Occipital lobe (tissue), 2 donors: ENCODE data around the gene ATG5. TPM values are rescaled to one million over a fixed set of nuclear protein-coding genes. Genes with fewer than 3 reads are reported as not detected.
"Not testable (repeated sequence)": the region's sequence is repeated elsewhere in the genome, so short reads cannot be mapped to it uniquely, and the experiment has no call there.

Experiments used
- DNase-seq: peaks from one replicate; lab custom pipeline; 2025; lab: John Stamatoyannopoulos, UW
- total RNA-seq: library from RNA; depleted of rRNA; stranded (reverse); fragments of >200 nt; gene quantifications from one replicate; pipeline ENCODE4 v1.2.3, GENCODE V29; 2014

The ATG5 gene
- total RNA-seq, 1 donor from 2014 or later: 76.1 TPM

- no peak for DNase-seq
Observed at GRCh38 chr6:106257195-106257594, 68.4 kb downstream of the ATG5 start.

GRCh38 chr6:106256201-106256968 is 69.2 kb downstream of the ATG5 start:
- no peak for DNase-seq

GRCh38 chr6:106255306-106255705 is 70.3 kb downstream of the ATG5 start:
- DNase-seq: no peak

- no peak for DNase-seq
Observed at GRCh38 chr6:106254636-106255035, 70.9 kb downstream of the ATG5 start.

DNA sequence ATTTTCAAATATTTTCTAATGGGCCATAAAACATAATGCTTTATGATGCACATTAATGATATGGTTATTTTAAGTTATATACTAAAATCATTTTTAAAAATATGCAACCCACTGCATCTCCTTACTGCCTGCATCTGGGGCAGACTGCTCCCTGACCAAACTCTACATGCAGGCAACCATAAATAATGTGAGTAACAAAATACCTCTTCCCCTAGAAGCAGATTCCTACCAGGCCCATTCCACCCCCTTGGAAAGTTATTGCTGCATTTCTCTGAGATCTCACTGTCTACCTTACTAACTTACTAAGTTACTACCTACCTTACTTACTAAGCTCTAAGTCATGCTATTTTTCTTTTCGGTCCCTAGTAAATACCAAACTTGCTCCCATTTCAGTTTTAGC is 71.8 kb downstream of the ATG5 start:
- DNase-seq: no peak

DNA sequence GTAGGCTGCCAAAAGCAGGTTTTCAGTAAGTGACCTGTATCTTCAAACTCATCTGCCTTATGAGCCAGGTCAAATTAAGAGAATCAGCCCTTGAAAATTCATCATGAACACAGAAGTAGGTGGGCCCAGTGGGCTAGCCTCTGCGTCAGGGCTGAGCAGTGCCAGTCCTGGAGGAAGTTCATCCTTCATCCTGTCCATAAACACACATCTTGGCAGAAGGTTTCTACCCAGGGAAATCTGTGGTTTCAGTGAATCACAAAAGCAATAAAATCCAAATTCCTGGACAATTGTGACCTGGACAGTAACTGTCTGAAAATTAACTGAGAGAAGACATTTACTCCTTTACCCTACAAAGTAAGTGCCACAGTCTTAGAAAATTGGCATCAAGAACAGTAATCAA is 72.4 kb downstream of the ATG5 start:
- no peak for DNase-seq

- no peak for DNase-seq
Observed at GRCh38 chr6:106252687-106253086, 72.9 kb downstream of the ATG5 start.

GRCh38 chr6:106251531-106252255 is 73.9 kb downstream of the ATG5 start:
- not testable (repeated sequence) for DNase-seq

DNA sequence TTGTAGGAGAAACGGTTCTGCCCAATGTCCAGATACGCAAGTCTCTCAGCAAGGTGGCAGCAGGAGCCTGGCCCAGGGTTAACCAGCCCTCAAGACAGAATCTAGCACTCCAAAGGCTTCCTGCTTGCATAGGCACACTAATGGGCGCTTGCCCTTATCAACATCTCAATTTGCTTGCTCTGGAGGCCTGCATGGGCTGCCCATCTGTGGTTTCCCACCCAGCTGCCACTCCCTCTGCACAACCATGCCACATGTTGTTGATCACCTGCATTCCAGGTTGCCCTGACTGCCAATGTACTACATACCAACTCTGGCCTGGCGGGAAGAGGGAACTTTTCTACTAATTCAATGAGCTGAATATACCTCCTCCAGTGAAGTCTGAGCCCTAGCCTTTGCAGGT is 74.6 kb downstream of the ATG5 start:
- DNase-seq: no peak

- DNase-seq: no peak
Observed at GRCh38 chr6:106249658-106250057, 75.9 kb downstream of the ATG5 start.

GRCh38 chr6:106247733-106248132 is 77.8 kb downstream of the ATG5 start:
- no peak for DNase-seq

GRCh38 chr6:106247293-106247692 is 78.3 kb downstream of the ATG5 start:
- no peak for DNase-seq

- no peak for DNase-seq
Observed at GRCh38 chr6:106244931-106245330, 80.6 kb downstream of the ATG5 start.

- no peak for DNase-seq
Observed at GRCh38 chr6:106244521-106244920, 81.0 kb downstream of the ATG5 start.

DNA sequence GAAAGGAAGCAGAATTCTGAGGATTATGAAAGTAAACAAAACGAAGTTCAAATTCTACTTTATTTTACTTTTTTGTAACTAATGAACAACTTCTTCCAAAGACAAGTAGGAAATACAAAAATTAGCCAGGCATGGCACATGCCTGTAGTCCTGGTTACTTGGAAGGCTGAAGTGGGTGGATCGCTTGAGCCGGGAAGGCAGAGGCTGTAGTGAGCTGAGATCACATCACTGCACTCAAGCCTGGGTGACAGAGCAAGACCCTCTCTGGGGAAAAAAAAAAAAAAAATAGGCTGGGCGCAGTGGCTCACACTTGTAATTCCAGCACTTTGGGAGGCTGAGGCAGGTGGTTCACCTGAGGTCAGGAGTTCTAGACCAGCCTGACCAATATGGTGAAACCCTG is 82.3 kb downstream of the ATG5 start:
- DNase-seq: no peak

GRCh38 chr6:106241498-106241897 is 84.1 kb downstream of the ATG5 start:
- DNase-seq: no peak

GRCh38 chr6:106237286-106237685 is 88.3 kb downstream of the ATG5 start:
- DNase-seq: no peak

GRCh38 chr6:106229876-106230445 is 95.6 kb downstream of the ATG5 start:
- not testable (repeated sequence) for DNase-seq

GRCh38 chr6:106227612-106228507 is 97.7 kb downstream of the ATG5 start:
- no peak for DNase-seq

DNA sequence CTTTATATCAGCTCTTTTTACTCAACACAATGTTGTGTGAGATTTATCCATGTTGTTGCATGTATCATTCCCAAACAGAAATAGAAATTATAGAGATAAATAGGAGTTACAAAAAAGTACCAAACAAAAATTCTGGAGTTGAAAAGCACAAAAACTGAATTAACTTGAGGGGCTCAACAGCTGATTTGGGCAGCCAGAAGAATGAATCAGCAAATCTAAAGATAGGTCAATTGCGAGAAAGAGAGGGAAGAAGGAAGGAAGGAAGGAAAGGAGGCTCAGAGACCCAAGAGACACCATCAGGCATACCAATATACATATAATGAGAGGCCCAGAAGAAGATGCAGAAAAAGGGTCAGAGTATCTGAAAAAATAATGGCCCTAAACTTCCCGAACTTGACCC is 98.9 kb downstream of the ATG5 start:
- DNase-seq: no peak

- DNase-seq: no peak
Observed at GRCh38 chr6:106225581-106225980, 100.0 kb downstream of the ATG5 start.
